ENCODE measurements around the gene TP53AIP1. TPM values are rescaled to one million over a fixed set of nuclear protein-coding genes. Genes with fewer than 3 reads are reported as not detected.
"Not testable (repeated sequence)": the region's sequence is repeated elsewhere in the genome, so short reads cannot be mapped to it uniquely, and the experiment has no call there.

Gene TP53AIP1
- total RNA-seq, 1 donor from 2014 or later = not detected

GRCh38 chr11:128926437-128927107 lies 16.1 kb downstream of the TP53AIP1 start:
- no peak for DNase-seq (ENCODE audit: extremely low read depth, low read depth, low spot score)

DNA sequence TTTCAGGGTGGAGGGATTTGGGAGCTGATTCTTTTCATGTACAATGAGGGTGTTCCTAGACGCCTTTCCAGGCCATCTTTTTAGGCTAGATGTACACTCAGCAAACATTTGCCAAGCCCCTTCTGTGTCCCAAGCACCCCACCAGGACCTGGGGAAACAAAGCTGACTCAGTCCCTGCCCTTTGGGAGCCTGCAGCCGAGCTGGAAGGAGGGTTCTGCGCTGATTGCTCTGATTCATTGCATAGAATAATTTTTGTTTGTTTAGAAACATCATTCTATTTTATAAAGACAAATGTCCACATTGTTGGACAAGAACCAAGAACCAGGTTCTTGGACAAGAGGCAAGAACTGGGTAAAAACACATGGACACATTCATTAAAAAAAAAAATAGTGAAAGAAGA lies 16.7 kb downstream of the TP53AIP1 start:
- no peak for DNase-seq (ENCODE audit: extremely low read depth, low read depth, low spot score)

DNA sequence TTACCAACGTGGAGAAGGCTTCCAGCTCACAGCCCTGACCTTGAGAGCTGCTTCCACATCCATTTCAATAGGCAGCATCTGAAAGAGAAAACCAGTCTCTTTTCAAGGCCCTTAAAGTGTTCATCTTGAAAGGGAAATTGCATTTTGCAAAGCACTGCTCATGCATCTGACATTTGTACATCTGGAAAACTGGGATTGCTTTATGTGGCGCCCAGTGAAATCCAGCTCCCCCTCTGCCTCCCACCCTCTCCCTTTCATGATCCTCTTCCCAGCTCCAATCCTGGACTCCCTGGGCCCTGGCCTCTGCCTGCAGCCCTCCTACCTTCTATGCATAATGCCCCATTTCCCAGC lies 17.4 kb downstream of the TP53AIP1 start:
- DNase-seq (ENCODE audit: extremely low read depth, low read depth, low spot score) = no peak

- DNase-seq (ENCODE audit: extremely low read depth, low read depth, low spot score) = no peak
Observed at GRCh38 chr11:128924510-128925249, 18.0 kb downstream of the TP53AIP1 start.

DNA sequence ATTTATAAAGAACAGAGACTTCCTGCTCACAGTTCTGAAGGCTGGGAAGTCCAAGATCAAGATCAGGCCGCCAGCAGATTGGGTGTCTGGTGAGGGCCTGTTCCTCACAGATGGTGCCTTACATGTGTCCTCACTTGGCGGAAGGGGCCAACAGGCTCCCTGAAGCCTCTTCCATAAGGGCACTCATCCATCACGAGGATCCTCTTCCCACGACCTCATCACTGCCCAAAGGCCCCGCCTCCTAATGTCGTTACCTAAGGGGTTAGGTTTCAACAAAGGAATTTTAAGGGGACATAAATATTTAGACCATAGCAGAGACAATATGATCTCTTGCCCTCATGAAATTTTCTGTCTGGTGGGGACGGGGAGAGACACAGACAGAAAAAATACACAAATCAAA lies 18.6 kb downstream of the TP53AIP1 start:
- DNase-seq (ENCODE audit: extremely low read depth, low read depth, low spot score) = no peak

GRCh38 chr11:128921793-128922192 lies 20.9 kb downstream of the TP53AIP1 start:
- DNase-seq (ENCODE audit: extremely low read depth, low read depth, low spot score) = no peak

GRCh38 chr11:128920666-128921065 lies 22.0 kb downstream of the TP53AIP1 start:
- DNase-seq (ENCODE audit: extremely low read depth, low read depth, low spot score) = no peak

- DNase-seq (ENCODE audit: extremely low read depth, low read depth, low spot score) = not testable (repeated sequence)
Observed at GRCh38 chr11:128919635-128920034, 23.0 kb downstream of the TP53AIP1 start.

DNA sequence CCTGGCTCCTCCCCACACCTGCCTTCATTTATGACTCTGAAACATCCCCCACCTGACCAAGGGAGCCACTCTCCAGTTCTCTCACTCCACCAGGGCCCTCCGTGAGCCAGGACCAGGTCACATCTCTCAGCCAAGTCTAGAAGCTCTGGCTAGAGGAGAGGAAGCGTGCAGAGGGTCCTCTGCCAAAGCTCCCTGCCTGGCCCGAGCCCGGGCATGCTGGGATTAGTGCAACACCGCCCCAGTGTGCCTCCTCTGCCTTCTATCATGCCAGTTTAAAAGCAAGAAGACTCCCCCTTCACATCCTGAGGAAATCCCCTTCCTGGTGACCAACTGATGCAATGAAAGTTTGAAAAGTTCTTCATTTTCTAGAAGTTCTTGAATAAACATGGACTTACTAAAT lies 23.5 kb downstream of the TP53AIP1 start:
- no peak for DNase-seq (ENCODE audit: extremely low read depth, low read depth, low spot score)

DNA sequence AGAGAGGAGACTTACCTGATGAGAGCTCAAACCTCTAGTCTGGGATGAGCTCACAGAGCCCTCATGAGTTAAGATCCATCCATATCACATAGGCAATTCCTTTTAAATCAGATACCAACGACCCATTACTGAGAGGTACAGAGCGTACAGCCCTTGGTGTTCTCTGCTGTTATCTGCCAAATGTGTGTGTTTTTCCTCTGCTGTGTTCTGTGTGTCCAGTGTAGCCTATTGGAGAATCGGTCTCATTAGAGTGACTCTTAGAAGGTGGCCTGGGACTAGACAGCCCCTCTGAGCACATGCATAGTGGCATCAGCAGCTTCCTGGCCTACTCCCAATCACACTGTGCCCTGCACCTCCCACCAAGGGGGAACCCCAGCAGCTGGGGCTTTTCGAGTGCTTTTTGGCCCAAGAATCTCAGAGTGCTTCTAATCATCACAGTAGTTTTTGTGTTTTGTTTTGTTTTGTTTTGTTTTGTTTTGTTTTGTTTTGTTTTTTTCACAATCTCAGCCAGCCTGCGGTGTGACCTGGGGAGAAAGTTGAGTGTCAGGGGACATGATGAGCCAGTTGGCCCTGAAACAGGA lies 25.4 kb downstream of the TP53AIP1 start:
- no peak for DNase-seq (ENCODE audit: extremely low read depth, low read depth, low spot score)

DNA sequence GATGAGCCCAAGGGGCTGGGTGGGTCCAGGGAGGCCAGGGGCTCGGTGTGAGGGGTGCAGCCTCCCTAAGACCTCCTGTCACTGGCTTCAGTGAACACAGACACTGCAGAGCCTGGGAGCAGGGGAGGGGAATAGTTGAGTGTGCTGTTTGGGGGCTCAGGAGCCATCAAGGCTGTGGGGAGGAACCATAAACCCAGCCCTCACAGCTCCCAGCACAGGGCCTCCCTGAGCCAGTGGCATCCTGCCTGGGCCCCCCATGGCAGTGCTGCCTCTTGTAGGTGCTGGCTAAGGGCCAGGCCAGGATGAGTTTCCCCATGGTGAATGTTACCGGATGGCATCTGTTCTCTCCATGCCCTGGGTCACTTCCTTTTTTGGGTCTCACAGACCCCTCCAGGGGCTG lies 26.0 kb downstream of the TP53AIP1 start:
- no peak for DNase-seq (ENCODE audit: extremely low read depth, low read depth, low spot score)

- no peak for DNase-seq (ENCODE audit: extremely low read depth, low read depth, low spot score)
Observed at GRCh38 chr11:128916037-128916572, 26.6 kb downstream of the TP53AIP1 start.

- no peak for DNase-seq (ENCODE audit: extremely low read depth, low read depth, low spot score)
Observed at GRCh38 chr11:128915149-128915521, 27.5 kb downstream of the TP53AIP1 start.

GRCh38 chr11:128914216-128915148 lies 28.2 kb downstream of the TP53AIP1 start:
- no peak for DNase-seq (ENCODE audit: extremely low read depth, low read depth, low spot score)

GRCh38 chr11:128913806-128914205 lies 28.9 kb downstream of the TP53AIP1 start:
- DNase-seq (ENCODE audit: extremely low read depth, low read depth, low spot score) = no peak

DNA sequence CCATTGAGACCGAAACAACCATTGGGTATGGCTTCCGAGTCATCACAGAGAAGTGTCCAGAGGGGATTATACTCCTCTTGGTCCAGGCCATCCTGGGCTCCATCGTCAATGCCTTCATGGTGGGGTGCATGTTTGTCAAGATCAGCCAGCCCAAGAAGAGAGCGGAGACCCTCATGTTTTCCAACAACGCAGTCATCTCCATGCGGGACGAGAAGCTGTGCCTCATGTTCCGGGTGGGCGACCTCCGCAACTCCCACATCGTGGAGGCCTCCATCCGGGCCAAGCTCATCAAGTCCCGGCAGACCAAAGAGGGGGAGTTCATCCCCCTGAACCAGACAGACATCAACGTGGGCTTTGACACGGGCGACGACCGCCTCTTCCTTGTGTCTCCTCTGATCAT lies 31.0 kb downstream of the TP53AIP1 start:
- no peak for DNase-seq (ENCODE audit: extremely low read depth, low read depth, low spot score)

DNA sequence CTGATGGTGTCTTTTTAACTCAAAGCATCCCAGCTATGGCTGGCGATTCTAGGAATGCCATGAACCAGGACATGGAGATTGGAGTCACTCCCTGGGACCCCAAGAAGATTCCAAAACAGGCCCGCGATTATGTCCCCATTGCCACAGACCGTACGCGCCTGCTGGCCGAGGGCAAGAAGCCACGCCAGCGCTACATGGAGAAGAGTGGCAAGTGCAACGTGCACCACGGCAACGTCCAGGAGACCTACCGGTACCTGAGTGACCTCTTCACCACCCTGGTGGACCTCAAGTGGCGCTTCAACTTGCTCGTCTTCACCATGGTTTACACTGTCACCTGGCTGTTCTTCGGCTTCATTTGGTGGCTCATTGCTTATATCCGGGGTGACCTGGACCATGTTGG lies 31.4 kb downstream of the TP53AIP1 start:
- DNase-seq (ENCODE audit: extremely low read depth, low read depth, low spot score) = no peak

DNA sequence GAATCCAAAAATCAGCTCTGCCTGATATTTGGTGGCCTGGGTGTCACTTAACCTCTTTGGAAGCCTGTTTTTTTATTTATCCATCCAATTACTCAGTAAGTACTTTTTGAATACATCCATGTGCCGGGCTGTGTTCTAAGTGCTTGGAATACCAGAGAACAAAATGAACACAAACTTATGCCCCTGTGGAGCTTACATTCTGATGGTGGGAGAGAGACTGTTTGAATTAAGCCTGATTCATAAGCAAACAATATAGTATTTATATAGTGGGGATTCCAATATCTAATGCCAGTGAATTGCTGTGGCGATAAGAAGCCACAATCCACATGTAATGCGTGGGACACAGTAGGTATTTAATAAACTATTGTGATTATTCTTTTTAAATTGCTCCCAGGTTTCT lies 32.1 kb downstream of the TP53AIP1 start:
- no peak for DNase-seq (ENCODE audit: extremely low read depth, low read depth, low spot score)

GRCh38 chr11:128909438-128910125 lies 33.1 kb downstream of the TP53AIP1 start:
- DNase-seq (ENCODE audit: extremely low read depth, low read depth, low spot score) = no peak
